GM18519 (cell line): ENCODE data around the gene PCID2.

Experiments
- ATAC-seq: cut with Tn5 transposase; IDR thresholded peaks from one replicate; pipeline ENCODE4 v1.9.1; 2021; ENCODE audit warnings: mild to moderate bottlenecking, moderate library complexity; ENCODE audit not compliant: unreplicated experiment, low FRiP score

The PCID2 gene

GRCh38 chr13:113151745-113152690, 56.5 kb downstream of the PCID2 start:
- ATAC-seq: no peak

- ATAC-seq: no peak
Observed at GRCh38 chr13:113150550-113151365, 57.7 kb downstream of the PCID2 start.

GRCh38 chr13:113149711-113150549, 58.5 kb downstream of the PCID2 start:
- no peak for ATAC-seq

GRCh38 chr13:113148940-113149503, 59.4 kb downstream of the PCID2 start:
- ATAC-seq: no peak

GRCh38 chr13:113148407-113148806, 60.1 kb downstream of the PCID2 start:
- no peak for ATAC-seq

- ATAC-seq: no peak
Observed at GRCh38 chr13:113147206-113147605, 61.3 kb downstream of the PCID2 start.

GRCh38 chr13:113146750-113147149, 61.7 kb downstream of the PCID2 start:
- ATAC-seq: no peak

GRCh38 chr13:113145911-113146598, 62.4 kb downstream of the PCID2 start:
- no peak for ATAC-seq

GRCh38 chr13:113145496-113145895, 63.0 kb downstream of the PCID2 start:
- ATAC-seq: no peak

GRCh38 chr13:113144255-113144629, 64.2 kb downstream of the PCID2 start:
- no peak for ATAC-seq

- ATAC-seq: no peak
Observed at GRCh38 chr13:113143466-113144254, 64.8 kb downstream of the PCID2 start.

GRCh38 chr13:113142876-113143275, 65.6 kb downstream of the PCID2 start:
- ATAC-seq: no peak

- ATAC-seq: no peak
Observed at GRCh38 chr13:113141601-113141970, 66.9 kb downstream of the PCID2 start.

GRCh38 chr13:113140677-113141600, 67.5 kb downstream of the PCID2 start:
- ATAC-seq: no peak

- no peak for ATAC-seq
Observed at GRCh38 chr13:113139577-113139976, 68.9 kb downstream of the PCID2 start.

GRCh38 chr13:113138792-113139551, 69.5 kb downstream of the PCID2 start:
- ATAC-seq: no peak

- no peak for ATAC-seq
Observed at GRCh38 chr13:113137691-113138298, 70.7 kb downstream of the PCID2 start.
